ENCODE measurements around the gene TANC1.
A peak's percentile ranks its signal among the peaks of the same experiment; 100 is the strongest.

The TANC1 gene

DNA sequence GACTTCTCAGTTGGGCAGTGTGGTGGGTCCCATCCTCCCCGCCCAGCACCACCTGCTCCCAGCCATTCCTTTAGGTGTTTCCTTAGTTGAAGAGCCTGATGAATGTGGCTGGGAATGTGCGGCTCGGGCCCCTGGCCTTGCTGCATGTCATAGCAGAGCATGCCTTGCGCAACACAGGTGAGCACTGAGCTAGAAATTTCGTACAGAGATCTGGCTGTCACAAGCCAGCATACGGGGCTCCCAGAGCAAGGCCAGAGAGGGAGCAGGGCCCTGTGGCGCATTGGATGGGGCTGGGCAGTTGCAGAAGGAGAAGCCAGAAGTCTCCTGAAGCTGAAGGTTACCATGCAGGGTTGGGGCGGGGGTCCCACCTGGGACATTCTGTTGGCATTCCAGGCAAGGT, 188.4 kb downstream of the TANC1 start:
- no peak for ATAC-seq (ENCODE audit: low read depth)
- no peak for DNase-seq (ENCODE audit: low spot score in 2 of 2)
- Mint-ChIP-seq H3K27ac (no peak overlapping the region), H3K27me3 (peaks cover 7% of the 10 kb centered on the region), H3K4me3 (no peak overlapping the region), H3K36me3 (no peaks in the 10 kb centered on the region), H3K4me1 (peaks cover 4% of the 10 kb centered on the region), H3K9me3 (no peaks in the 10 kb centered on the region)

DNA sequence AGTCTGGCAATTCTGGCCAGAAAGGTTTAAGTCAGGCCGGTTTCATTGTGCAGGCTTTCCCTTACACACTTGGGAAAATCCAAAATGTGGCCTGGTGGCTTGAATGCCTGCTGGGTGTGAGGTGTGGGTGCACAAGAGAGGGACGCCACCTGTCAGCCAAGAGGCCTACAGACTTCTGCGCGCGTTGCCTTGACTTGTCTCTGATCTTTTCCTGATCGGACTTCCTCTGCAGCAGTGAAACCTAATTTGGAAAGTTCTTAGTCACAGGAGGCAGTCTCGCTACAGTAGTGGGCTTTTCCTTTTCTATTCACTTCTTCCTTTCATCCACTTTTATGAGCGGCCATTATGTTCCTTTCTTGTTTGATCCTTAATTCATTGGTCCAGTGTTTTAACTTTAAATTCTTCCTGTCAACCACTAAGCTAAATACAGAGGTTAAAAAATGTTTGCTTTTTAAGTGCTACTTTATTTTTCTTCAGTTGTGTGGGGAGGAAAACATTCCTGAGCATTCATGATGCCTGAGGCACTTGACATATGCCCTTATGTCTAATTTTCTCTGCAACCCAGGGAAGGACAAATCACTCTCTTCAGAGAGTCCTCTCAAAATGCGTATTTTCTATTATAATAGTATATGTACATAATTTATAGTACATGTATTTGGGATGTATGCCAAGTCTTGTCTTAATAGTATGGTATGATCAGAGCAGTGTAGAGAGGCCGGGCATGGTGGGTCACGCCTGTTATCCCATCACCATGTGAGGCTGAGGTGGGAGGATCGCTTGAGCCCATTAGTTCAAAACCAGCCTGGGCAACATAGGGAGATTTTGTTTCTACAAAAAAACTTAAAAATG, 189.1 kb downstream of the TANC1 start:
- Mint-ChIP-seq H3K4me3 (no peak overlapping the region), H3K27me3 (peaks cover 7% of the 10 kb centered on the region)
- no peak for DNase-seq (ENCODE audit: low spot score in 2 of 2)

DNA sequence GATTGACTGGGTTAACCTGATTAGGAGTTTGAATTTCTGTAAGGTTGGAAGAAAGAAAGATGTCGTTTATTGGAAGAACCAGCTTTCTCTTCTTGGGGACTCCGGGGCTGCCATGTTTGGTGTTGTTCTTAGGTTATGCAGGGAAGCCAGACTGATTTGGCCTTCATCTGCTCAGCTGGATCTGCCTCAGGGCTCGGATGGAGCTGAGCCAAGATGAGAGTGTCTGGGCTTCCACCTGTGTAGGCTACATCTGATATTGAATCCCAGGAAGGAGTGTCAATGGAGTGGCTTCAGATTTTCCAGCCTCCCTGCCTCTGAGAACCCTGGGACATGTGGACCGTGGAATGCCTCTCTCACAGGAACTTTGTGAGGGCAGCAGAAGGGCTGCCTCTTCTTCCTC, 192.0 kb downstream of the TANC1 start:
- no peak overlapping the region for H3K4me3 Mint-ChIP-seq
- no peak overlapping the region for H3K27ac Mint-ChIP-seq
- DNase-seq (ENCODE audit: low spot score in 2 of 2) (no peak), ATAC-seq (ENCODE audit: low read depth) (no peak)
- peaks cover 3% of the 10 kb centered on the region for H3K27me3 Mint-ChIP-seq
- no peaks in the 10 kb centered on the region for H3K9me3 Mint-ChIP-seq
- peaks cover 8% of the 10 kb centered on the region for H3K4me1 Mint-ChIP-seq
- H3K36me3 Mint-ChIP-seq: no peaks in the 10 kb centered on the region

More for the DNA sequence above, 189.1 kb downstream of the TANC1 start:
- peaks cover 4% of the 10 kb centered on the region for H3K4me1 Mint-ChIP-seq
- no peaks in the 10 kb centered on the region for H3K36me3 Mint-ChIP-seq
- H3K9me3 Mint-ChIP-seq: no peaks in the 10 kb centered on the region
- no peak overlapping the region for H3K27ac Mint-ChIP-seq
- no peak for ATAC-seq (ENCODE audit: low read depth)

DNA sequence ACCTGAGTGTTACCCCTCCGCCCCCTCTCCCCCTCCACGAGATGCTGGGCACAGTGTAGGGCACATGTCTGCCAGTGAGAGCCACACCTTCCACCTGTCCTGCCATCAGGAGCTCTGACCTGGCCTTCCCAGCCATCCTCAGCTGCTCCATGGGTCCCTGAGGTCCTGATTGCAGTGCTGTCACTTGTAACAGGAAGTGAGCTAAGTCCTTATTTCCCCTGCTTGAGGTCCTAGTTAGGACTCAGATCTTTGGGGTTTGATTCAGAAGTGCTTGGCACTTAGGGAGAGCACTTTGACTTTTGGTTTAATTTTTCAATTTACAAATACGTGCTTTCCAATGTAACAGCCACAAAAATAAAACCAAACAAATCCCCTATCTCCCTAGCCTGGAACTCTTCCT, 192.5 kb downstream of the TANC1 start:
- no peaks in the 10 kb centered on the region for H3K9me3 Mint-ChIP-seq
- no peak overlapping the region for H3K27ac Mint-ChIP-seq
- ATAC-seq (ENCODE audit: low read depth) (no peak), DNase-seq (ENCODE audit: low spot score in 2 of 2) (no peak)
- no peaks in the 10 kb centered on the region for H3K36me3 Mint-ChIP-seq
- no peak overlapping the region for H3K4me3 Mint-ChIP-seq
- peaks cover 3% of the 10 kb centered on the region for H3K27me3 Mint-ChIP-seq
- H3K4me1 Mint-ChIP-seq: peaks cover 8% of the 10 kb centered on the region

DNA sequence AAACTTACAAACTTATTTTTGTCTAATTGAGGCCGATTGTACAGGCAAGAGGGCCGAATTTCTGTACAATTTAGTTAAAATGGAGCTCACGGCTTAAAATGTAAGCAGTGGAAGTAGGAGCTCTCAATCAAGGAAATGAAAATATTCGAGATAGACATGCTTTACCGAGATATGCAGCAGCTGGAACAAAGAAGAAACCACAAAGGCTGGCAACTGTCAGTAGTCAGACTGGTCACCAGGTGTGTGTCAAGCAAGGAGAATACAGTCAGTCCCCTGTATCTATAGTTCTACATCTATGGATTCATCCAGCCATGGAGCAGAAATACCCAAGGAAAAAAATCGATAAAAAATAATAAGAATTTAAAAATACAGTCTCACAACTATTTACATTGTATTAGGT, 195.5 kb downstream of the TANC1 start:
- no peak for DNase-seq (ENCODE audit: low spot score in 2 of 2)
- no peaks in the 10 kb centered on the region for H3K36me3 Mint-ChIP-seq
- no peaks in the 10 kb centered on the region for H3K9me3 Mint-ChIP-seq
- peak overlapping the region; percentile 41 for H3K27ac Mint-ChIP-seq
- H3K4me1 Mint-ChIP-seq: peaks cover 8% of the 10 kb centered on the region
- H3K27me3 Mint-ChIP-seq: peaks cover 3% of the 10 kb centered on the region
- no peak overlapping the region for H3K4me3 Mint-ChIP-seq
- no peak for ATAC-seq (ENCODE audit: low read depth)

DNA sequence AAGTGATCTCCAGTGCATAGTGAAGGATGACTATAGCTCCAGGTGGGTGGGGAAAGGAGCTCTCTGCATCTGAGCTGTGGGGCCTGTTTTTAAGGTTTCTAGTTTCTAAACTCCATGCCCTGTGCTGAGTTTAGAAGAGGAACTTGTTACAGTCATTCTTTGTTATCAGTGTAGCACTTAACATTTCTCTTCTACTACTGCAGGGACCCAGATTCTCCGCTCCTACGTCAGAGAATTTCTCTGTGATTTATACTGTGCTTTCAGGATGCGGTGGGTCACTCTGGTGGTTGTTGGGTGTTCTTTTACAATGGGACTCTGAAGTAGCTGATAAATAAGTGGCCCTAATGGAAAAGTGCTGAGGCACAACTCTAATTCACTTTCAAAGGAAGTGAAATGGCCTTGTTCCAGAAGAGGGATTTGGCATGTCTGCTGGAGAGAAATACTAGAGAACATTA, 196.0 kb downstream of the TANC1 start:
- no peak for ATAC-seq (ENCODE audit: low read depth)
- Mint-ChIP-seq H3K27ac (no peak overlapping the region), H3K4me1 (peaks cover 8% of the 10 kb centered on the region), H3K36me3 (no peaks in the 10 kb centered on the region), H3K4me3 (no peak overlapping the region), H3K27me3 (peaks cover 2% of the 10 kb centered on the region), H3K9me3 (no peaks in the 10 kb centered on the region)
- DNase-seq (ENCODE audit: low spot score in 2 of 2): no peak

DNA sequence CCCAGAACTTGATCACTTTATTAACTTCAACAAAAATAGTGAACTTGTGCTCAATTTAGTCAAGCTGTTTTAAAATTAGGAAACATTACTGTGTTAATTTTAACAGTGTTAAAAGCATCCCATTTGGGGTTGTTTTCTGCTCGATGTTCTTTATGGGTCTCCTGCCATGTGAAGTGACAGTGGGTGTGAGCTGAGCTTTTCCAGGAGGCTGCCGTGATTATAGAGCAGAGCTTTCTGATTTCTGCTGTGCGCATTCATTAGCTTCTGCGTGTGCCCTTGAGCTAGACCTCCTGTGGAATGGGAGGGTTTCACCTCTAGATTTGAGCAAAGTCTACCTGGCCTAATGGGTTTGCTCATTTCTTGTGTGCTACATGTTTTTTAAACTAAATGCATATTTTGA, 196.6 kb downstream of the TANC1 start:
- Mint-ChIP-seq H3K4me3 (no peak overlapping the region), H3K27ac (no peak overlapping the region), H3K36me3 (no peaks in the 10 kb centered on the region), H3K9me3 (no peaks in the 10 kb centered on the region), H3K4me1 (peaks cover 8% of the 10 kb centered on the region), H3K27me3 (peaks cover 2% of the 10 kb centered on the region)
- no peak for ATAC-seq (ENCODE audit: low read depth)
- DNase-seq (ENCODE audit: low spot score in 2 of 2): no peak

DNA sequence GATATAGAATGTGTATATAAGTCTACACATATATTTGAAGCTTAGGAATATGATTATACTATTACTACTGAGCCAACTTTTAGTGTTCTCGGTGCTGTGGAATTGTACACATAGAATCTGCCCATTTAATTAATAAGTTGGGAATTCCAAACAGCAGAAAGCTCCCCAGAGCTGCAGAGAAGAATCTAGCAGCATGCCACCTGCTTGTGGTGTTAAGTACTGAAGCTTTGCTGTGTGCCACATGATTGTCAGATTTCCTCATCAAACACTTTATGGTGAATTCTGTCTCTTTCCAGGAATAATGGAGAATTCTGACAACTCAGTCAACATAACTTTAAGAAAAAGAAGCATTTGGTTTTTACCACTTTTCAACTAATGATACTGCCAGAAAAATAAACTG, 200.3 kb downstream of the TANC1 start:
- Mint-ChIP-seq H3K4me3 (no peak overlapping the region), H3K9me3 (no peaks in the 10 kb centered on the region), H3K4me1 (peaks cover 4% of the 10 kb centered on the region), H3K27ac (no peak overlapping the region), H3K36me3 (no peaks in the 10 kb centered on the region), H3K27me3 (peaks cover 2% of the 10 kb centered on the region)
- ATAC-seq (ENCODE audit: low read depth) (no peak), DNase-seq (ENCODE audit: low spot score in 2 of 2) (no peak)

DNA sequence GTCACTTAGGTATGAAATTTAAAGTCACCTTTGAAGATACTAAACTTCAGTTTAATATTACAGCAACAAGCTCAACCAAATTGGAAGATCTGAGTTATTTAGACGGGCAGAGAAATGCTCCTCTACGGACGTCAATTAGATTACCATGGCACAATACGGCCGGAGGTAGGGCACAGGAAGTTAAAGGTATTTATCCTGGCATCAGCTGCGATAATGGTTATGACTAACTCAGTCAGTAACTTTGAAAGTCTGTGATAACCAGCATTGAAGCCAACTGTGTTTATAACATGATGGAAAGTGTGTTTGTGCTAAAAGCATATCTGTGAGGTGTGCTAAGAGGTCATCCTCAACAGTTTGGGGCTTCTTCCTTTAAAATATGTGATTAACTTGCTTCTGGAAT, 200.7 kb downstream of the TANC1 start:
- Mint-ChIP-seq H3K4me1 (no peaks in the 10 kb centered on the region), H3K27ac (no peak overlapping the region)
- DNase-seq (ENCODE audit: low spot score in 2 of 2): no peak

DNA sequence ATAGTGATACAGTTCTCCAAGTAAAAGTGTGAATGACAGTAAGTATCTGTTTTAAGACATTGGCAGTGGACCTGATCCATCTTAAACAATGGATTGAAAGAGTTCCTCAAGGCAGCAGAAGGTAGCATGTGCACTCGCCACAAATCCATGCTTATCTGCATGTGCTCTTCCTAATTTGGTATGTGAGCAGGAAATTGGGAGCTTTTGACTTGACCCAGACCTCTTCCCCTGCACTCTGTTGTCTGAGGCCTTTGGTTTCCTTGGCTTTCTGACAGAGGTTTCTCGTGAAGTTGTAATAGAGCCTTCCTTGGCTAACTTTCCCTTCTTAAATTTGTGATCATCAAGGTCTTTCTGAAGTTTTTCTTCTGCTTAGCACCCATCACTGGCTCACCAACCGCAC, 204.0 kb downstream of the TANC1 start:
- no peaks in the 10 kb centered on the region for H3K4me1 Mint-ChIP-seq
- DNase-seq (ENCODE audit: low spot score in 2 of 2) (no peak), ATAC-seq (ENCODE audit: low read depth) (no peak)
- H3K9me3 Mint-ChIP-seq: no peaks in the 10 kb centered on the region
- no peaks in the 10 kb centered on the region for H3K36me3 Mint-ChIP-seq
- peaks cover 1% of the 10 kb centered on the region for H3K27me3 Mint-ChIP-seq
- H3K4me3 Mint-ChIP-seq: no peak overlapping the region
- no peak overlapping the region for H3K27ac Mint-ChIP-seq

More for the DNA sequence above, 200.7 kb downstream of the TANC1 start:
- Mint-ChIP-seq H3K36me3 (no peaks in the 10 kb centered on the region), H3K9me3 (no peaks in the 10 kb centered on the region), H3K4me3 (no peak overlapping the region), H3K27me3 (peaks cover 2% of the 10 kb centered on the region)
- ATAC-seq (ENCODE audit: low read depth): no peak

DNA sequence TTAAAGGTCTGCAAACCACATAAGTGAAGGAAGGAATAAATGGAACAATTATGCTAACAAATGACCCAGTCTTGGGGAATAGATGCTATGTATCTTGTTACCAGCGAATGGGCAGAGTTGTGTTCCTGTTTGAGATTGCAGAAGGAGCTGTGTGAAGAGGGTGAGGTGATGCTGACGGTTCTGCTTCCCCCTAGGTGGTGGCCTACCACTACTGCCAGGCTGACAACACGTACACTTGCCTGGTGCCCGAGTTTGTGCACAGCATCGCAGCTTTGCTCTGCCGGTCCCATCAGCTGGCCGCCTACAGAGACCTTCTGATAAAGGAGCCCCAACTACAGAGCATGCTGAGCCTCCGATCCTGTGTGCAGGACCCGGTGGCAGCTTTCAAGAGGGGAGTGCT, 206.3 kb downstream of the TANC1 start:
- no peak overlapping the region for H3K4me3 Mint-ChIP-seq
- no peaks in the 10 kb centered on the region for H3K4me1 Mint-ChIP-seq
- H3K27me3 Mint-ChIP-seq: no peaks in the 10 kb centered on the region
- H3K36me3 Mint-ChIP-seq: no peaks in the 10 kb centered on the region
- DNase-seq (ENCODE audit: low spot score in 2 of 2) (no peak), ATAC-seq (ENCODE audit: low read depth) (no peak)
- H3K9me3 Mint-ChIP-seq: no peaks in the 10 kb centered on the region
- H3K27ac Mint-ChIP-seq: no peak overlapping the region

DNA sequence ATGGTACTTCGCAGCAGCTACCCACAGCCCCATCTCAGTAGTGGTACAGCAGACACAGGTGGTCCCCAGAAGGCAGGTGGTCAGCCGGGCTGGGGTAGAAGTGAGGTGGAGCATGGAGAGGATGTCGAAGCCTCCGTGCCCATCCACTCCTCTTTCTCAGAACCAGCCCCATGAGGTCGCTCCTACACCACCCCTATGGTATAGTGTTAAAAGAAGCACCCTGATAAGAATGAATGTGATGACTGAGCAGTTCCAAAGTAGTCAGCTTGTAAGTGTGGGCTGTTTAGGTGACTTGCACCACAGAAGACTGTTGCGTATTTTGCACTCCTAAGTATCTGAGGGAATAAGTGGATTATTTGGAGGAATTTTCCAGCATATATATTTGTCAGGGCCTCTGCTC, 206.7 kb downstream of the TANC1 start:
- H3K9me3 Mint-ChIP-seq: no peaks in the 10 kb centered on the region
- no peak overlapping the region for H3K4me3 Mint-ChIP-seq
- no peak overlapping the region for H3K27ac Mint-ChIP-seq
- no peaks in the 10 kb centered on the region for H3K4me1 Mint-ChIP-seq
- no peak for DNase-seq (ENCODE audit: low spot score in 2 of 2)
- peak; percentile 37 for ATAC-seq (ENCODE audit: low read depth)
- H3K36me3 Mint-ChIP-seq: no peaks in the 10 kb centered on the region
- H3K27me3 Mint-ChIP-seq: no peaks in the 10 kb centered on the region

DNA sequence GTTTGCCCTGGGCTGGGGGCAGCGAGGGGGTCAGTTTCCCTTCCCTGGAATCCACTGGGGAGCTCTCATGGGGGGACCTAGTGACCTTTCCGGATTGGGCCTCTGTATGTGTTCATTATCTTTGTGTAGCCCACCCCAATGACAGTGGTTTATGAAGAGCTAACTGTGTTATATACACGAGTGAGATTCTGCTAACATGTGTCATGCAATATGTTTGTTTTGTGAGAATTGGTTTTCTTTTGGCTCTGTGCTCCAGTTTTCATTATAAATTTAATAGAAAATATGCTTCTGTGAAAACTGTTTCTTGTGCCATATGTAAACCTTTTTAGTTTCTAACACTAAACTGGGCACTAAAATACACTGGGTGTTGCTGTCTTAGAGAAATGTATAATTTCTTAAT, 207.5 kb downstream of the TANC1 start:
- Mint-ChIP-seq H3K36me3 (no peaks in the 10 kb centered on the region), H3K4me1 (no peaks in the 10 kb centered on the region), H3K9me3 (no peaks in the 10 kb centered on the region), H3K27me3 (no peaks in the 10 kb centered on the region), H3K4me3 (no peak overlapping the region), H3K27ac (no peak overlapping the region)
- no peak for DNase-seq (ENCODE audit: low spot score in 2 of 2)
- ATAC-seq (ENCODE audit: low read depth): no peak

DNA sequence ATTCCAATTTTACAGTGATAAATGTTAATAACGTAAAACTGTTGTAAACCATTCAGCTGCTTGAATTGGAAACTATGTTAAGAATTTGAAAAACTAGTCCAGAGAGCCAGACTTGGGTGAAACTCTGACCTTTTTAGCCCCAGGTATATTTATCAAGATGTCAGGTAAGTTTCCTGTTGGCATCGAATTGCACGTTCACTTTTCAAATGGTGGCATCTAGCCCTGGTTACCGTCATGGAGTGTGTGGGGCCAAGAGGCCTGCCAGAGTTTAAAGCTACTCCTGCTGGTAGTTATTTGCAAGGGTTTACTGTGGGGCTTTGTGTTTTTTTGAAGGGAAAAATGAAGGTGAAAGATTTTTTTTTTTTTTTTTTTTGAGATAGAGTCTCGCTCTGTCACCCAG, 208.1 kb downstream of the TANC1 start:
- Mint-ChIP-seq H3K36me3 (no peaks in the 10 kb centered on the region), H3K4me3 (no peak overlapping the region), H3K27me3 (peaks cover under 1% of the 10 kb centered on the region), H3K27ac (no peak overlapping the region), H3K9me3 (no peaks in the 10 kb centered on the region), H3K4me1 (no peaks in the 10 kb centered on the region)
- ATAC-seq (ENCODE audit: low read depth) (no peak), DNase-seq (ENCODE audit: low spot score in 2 of 2) (no peak)

DNA sequence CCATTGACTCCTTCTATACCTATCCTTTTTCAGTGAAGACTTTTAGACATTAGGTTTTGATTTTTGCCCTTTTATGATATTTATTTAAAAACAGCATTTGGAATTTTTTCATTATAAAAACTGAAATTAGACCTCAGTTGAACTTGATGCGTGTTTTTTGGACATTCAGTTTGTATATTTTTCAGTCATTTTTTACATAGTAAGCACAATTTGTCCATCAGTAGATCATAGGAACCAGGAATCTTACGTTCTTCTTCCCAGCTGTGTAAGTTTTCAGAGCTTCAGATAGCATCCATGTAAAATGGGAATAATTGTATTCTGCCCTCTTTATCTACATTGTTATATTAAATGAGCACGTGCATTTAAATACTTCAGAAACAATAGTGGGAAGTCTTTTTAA, 208.9 kb downstream of the TANC1 start:
- Mint-ChIP-seq H3K27me3 (peaks cover 1% of the 10 kb centered on the region), H3K36me3 (no peaks in the 10 kb centered on the region), H3K9me3 (no peaks in the 10 kb centered on the region), H3K27ac (no peak overlapping the region), H3K4me3 (no peak overlapping the region), H3K4me1 (no peaks in the 10 kb centered on the region)
- ATAC-seq (ENCODE audit: low read depth): no peak
- no peak for DNase-seq (ENCODE audit: low spot score in 2 of 2)

All from memory B cell (primary cell).